OCI-LY7 (cell line): ENCODE data around the gene AHNAK2.

ENCODE experiments used
- EZH2phosphoT487 ChIP-seq: fragments of 200-600 bp; sonication (generic); IDR thresholded peaks from 2 replicates; pipeline ENCODE4 v1.6.1; 2018; ENCODE audit warnings: low read depth, borderline replicate concordance, mild to moderate bottlenecking, mixed run types, antibody characterized with exemption, low read length, moderate library complexity, mixed read lengths
- TF ChIP-seq, protein P1 (sequence below): fragments of 200-600 bp; sonication (generic); conservative IDR thresholded peaks from 2 replicates; pipeline ENCODE4 v1.5.1; 2014; ENCODE audit warnings: mild to moderate bottlenecking, antibody characterized with exemption, low read length, moderate library complexity, mixed read lengths

GRCh38 chr14:105005929-105006830 lies 28.0 kb upstream of the AHNAK2 start:
- TF ChIP-seq, protein P1, sequence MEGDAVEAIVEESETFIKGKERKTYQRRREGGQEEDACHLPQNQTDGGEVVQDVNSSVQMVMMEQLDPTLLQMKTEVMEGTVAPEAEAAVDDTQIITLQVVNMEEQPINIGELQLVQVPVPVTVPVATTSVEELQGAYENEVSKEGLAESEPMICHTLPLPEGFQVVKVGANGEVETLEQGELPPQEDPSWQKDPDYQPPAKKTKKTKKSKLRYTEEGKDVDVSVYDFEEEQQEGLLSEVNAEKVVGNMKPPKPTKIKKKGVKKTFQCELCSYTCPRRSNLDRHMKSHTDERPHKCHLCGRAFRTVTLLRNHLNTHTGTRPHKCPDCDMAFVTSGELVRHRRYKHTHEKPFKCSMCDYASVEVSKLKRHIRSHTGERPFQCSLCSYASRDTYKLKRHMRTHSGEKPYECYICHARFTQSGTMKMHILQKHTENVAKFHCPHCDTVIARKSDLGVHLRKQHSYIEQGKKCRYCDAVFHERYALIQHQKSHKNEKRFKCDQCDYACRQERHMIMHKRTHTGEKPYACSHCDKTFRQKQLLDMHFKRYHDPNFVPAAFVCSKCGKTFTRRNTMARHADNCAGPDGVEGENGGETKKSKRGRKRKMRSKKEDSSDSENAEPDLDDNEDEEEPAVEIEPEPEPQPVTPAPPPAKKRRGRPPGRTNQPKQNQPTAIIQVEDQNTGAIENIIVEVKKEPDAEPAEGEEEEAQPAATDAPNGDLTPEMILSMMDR, result no peak
- TF ChIP-seq EZH2phosphoT487, result no peak
